Fibroblast of skin of abdomen (primary cell): Measurements from ENCODE around the gene GJD2.

Source experiments
- DNase-seq: peaks from one replicate; pipeline ENCODE4 v3.0.0-alpha.2; 2013

GJD2 gene

DNA sequence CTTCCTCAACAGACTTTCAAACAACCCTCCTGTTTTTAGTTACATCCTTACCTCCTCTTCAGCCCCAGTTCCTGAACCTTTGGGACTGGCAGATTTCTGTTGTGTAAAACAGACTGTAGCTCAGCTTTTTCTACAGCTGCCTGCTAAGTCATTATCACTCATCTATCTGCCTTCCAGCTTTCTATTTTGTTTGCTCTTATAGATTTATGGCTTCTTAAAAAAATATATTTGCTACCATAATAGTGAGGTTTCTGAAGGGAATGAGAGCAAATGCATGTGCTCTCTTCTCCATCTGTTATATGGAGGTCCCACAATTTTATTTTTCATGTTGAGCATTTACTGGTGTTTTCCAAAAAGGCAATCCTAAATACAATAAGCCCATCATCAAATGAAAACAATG lies 18.2 kb upstream of the GJD2 start:
- no peak for DNase-seq

- DNase-seq, result no peak
Measured at GRCh38 chr15:34772312-34772711, 17.5 kb upstream of the GJD2 start.

DNA sequence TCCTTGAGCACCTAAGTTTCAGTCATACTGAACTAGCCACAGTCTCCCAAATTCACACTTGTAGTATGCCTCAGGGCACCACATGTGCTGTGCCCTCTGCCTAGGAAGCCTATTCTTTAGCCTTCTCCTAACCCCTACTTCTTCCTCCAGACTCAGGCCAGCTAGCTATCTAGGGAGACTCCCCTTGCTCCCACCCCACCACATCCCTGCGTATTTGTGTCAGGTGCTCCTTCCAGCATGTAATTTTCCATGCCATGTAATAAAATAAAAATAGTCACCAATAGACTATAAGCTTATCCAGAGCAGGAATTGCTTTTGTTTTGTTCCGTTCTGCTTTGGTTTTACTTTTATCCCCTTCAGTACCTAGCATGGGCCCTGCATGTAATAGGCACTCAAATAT lies 14.9 kb upstream of the GJD2 start:
- DNase-seq, result no peak

- DNase-seq, result no peak
Measured at GRCh38 chr15:34768530-34768929, 13.7 kb upstream of the GJD2 start.

- no peak for DNase-seq
Measured at GRCh38 chr15:34765741-34766140, 10.9 kb upstream of the GJD2 start.

DNA sequence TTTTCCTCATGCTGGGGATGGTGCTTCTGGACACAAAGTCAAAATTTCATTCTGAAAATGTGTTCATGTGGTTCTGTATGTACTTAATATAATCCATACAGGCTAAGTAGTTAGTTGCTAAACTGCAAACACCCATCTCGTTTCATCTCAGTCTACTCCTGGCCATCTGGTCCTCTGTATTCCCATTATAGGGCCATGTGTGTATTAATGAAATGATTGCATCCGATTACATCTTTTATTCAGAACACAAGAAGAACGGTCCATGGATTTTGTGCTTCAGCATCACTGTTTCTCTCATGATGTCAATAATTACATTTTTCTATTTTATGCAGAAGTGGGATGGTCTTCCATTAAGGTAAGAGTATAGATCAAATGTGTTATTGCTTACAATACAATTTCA lies 6.1 kb upstream of the GJD2 start:
- DNase-seq, result no peak

DNA sequence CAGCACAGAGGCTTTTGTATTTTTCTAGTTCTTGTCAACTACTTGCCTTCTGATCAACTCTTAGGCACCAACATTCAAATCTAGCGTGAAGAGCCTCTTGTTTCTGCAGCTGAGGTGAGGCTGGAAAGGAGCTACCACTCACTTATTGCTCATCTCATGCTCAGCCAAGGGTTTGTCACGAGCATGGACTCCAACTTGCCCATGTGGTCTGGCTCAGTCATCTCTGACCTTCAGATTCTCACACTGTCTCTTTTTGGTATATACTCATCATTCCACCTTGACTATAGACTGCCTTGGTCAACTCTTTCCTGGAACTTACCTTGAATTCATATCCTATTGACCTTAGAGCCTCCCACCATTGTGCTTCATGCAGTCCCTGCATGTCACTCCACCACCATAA lies 5.2 kb upstream of the GJD2 start:
- DNase-seq, result no peak

DNA sequence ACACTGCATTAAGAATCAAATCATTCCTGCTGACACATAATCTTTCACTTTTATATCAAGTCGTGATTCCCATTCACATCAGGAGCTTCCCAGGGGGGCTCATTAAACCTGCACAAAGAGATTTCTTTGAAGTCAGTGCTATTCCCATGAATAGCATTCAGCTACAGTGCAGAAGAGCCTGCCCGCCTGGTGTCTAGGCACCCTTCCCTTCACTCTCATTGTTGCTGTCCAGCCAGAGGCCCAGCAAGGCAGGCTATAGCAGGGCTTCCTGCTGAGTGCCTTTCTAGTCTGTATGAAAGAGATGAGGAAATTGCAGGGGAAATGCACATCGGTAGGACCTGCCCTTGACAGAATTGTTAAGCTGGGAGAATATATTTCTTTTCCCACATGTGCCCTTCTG lies 4.5 kb upstream of the GJD2 start:
- no peak for DNase-seq

DNA sequence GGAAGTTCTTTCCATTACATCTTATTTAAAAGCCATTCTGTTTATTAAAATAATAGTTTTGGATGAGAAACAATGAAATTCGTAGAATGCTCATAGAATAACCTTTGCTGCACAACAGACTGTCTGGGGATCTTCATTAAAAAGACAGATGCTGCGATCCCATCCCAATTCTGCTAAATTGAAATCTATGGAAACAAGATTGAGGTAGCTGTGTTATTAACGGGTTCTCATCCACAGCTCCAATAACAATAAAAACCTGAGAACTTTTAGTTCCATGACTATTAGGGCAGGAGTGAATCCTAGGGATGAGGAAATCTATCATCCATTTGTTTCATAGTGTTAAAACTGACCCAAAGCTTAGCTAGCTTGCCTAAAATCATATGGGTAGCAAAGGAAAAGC lies 2.5 kb upstream of the GJD2 start:
- DNase-seq, result no peak

DNA sequence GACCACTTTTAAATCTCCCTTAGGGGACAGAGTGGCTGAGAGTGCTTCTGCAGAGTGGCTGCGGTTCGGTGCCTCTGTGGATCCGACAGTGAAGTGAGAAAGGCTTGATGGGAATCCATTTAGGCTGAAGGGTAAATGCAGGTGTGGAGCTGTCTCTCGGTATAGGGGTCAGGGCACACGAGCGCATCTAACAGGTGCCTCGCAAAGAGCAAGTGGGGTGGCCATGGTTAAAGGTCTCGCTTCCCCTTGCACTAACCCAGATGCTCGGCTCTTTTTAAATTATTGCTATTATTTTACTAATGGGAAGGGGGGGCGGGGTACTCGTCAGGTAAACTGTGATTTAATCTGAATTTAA lies 598 bp upstream of the GJD2 start:
- no peak for DNase-seq

GRCh38 chr15:34754171-34754601 lies 612 bp downstream of the GJD2 start:
- no peak for DNase-seq

- DNase-seq, result peak; percentile 50
Measured at GRCh38 chr15:34753236-34753894, 1.4 kb downstream of the GJD2 start.

GRCh38 chr15:34749691-34750090 lies 5.1 kb downstream of the GJD2 start:
- DNase-seq, result no peak

DNA sequence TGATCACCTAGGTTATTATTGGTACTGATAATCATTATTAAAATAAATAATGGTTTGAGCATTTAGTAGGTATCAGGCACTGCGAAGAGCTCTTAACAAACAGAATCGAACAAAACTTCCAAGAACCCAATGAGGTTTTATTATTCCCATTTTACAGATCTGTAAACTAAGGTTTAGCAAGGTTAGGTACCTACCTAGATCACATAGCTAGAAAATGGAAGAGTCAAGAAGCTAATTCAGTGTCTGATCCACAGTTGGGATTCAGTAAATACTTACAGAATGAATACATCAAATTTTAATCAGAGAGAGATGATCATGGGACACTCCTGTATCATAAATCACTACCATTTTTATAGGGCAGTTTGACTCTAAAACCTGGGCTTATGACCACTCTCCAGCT lies 15.5 kb downstream of the GJD2 start:
- DNase-seq, result no peak

- no peak for DNase-seq
Measured at GRCh38 chr15:34738002-34738401, 16.8 kb downstream of the GJD2 start.

- no peak for DNase-seq
Measured at GRCh38 chr15:34737477-34737876, 17.3 kb downstream of the GJD2 start.

DNA sequence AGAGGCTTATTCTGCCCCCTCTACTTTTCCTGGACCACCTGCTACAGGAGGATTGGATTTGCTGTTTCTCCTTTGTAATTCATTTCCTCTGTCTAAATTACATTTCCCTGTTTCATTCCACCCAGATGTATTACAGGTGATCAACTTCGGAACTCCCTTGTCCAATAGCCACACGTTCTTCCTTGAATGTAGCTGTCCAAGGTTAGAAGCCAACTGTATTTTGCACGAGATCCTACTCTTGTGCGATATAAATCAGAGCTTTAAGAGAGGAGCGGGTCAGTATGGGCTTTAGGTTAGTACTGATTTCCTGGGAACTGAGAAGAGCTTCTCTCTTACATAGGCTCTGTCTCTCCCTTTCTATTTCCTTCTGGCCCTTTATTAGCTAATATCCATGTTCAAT lies 20.5 kb downstream of the GJD2 start:
- DNase-seq, result no peak

GRCh38 chr15:34733621-34734020 lies 21.2 kb downstream of the GJD2 start:
- DNase-seq, result no peak

DNA sequence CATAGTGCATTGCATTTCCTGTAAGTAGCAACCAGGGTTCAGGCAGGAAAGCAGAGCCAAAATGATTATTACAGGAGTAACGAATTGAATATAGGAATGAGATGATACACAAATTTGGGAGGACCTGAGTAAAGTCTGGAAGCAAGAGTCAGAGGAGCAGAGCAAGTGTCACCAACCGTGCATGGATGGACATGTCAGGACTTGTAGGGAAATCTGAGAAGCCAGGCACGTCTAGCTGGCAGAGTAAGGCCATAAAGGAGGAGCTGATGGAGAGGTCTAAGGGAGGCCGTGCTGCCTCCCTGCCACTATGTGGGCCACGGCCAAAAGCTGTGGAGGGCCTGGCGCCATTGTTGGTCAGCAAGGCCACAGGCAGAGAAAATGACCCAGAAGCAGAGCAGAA lies 22.4 kb downstream of the GJD2 start:
- DNase-seq, result no peak

GRCh38 chr15:34730701-34731100 lies 24.1 kb downstream of the GJD2 start:
- no peak for DNase-seq

DNA sequence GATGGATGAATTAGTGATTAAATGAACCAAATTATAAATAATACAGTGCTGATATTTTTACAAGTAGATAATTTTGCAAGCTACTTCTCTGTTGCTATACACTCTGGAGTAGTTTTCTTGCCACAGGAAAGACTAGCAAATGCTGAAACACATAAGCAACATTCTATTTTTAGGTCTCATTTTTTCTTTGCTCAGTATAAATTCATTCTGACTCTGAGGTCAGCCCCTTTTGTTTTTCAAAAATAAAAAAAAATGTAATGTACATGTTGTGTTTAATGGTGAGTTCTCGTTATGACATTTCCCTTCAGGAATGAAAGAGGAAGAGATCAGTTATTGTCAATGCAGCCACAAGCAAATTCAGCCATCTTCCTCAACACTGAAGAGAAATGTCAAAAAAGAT lies 24.9 kb downstream of the GJD2 start:
- DNase-seq, result no peak

DNA sequence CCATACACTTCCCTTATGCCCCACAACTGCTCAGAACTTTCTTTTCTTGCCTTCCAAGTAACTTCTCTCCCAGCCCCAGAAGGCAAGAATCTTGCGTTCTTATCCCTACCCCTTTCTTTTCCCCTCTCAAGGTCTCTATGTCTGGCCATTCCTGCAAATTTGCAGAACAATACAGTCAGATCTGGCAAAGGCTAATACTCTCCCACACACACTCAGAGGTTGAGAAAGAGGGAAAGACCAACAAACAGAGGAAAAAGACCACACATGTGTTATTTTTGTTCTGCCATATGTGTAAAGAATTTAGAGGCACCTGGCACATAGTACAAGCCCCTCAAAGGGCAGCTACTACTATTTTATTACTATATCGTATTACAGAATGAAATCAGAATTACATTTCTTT lies 25.7 kb downstream of the GJD2 start:
- DNase-seq, result no peak

- peak; percentile 65 for DNase-seq
Measured at GRCh38 chr15:34726406-34727100, 28.2 kb downstream of the GJD2 start.

DNA sequence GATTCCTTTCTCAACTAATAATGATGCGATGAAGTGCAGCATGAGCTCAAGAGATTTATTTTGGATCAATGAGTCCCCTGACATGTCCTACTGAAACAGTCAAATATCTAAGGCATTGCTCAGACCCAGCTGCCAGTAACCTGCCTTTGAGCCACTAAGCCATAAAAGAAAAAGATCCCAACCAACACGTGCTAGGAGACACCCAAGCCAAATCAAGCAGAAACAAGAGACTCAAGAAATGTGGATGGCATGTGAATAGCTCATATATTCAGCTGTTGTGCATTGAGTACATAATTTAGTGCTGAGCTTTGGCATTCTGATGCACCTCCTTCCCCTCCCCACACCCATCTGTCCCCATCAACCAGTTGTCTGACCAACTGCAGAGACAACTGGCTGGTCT lies 29.2 kb downstream of the GJD2 start:
- DNase-seq, result peak; percentile 49

DNA sequence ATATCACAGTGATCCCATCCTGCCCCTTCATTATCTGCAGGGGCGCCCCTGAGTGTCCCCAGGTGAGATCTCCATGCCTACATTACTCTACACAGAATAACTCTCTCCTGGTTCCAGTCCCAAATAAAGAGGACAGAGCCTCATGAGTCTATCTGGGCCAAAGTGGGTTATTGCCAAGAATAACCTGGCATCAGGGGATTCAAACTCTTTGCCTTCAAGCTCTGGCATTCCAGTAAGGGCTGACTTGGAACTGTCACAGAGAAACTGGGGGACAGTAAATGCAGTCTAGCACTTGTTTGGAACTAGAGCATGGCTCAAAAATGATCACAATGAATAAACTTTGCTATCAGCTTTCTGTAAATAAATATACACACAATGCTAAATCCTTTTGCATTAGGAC lies 30.3 kb downstream of the GJD2 start:
- no peak for DNase-seq
